ENCODE measurements around the gene MTHFD1L. TPM values are rescaled to one million over a fixed set of nuclear protein-coding genes. Genes with fewer than 3 reads are reported as not detected.

The MTHFD1L gene
- total and polyA plus RNA-seq, 11 donors = 1.1 to 13.2 (median 4.2) TPM

DNA sequence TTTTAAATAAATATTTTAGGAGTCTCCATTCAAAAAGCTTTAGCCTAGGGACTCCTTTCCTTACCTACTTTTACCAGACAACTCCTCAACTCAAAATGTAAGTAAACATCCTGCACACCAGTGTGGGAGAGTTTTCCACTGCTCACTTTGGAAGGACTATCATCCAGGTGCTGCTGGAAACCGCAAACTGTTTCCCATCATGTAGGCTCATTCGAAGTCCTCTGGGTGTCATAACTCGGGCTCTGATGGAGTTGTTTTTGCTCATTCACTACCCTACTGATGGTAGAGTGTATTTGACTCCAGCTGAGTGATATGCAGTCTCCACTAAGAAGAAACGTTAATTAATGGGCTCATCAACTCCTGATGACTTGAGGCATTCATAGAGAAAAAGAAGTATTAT is 237.8 kb downstream of the MTHFD1L start:
- no peaks in the 10 kb centered on the region for H3K36me3 ChIP-seq
- intact Hi-C loops (cut with DNase I) = no loop called here
- H3K27me3 ChIP-seq = no peaks in the 10 kb centered on the region
- DNase-seq (no peak), ATAC-seq (no peak)
- no peak overlapping the region for H3K4me3 ChIP-seq
- 84 to 90% (median 88%) methylated on average over 4 of the region's 4 CpGs for WGBS, 4 donors
- no peak overlapping the region for H3K27ac ChIP-seq
- TF ChIP-seq, protein P1, sequence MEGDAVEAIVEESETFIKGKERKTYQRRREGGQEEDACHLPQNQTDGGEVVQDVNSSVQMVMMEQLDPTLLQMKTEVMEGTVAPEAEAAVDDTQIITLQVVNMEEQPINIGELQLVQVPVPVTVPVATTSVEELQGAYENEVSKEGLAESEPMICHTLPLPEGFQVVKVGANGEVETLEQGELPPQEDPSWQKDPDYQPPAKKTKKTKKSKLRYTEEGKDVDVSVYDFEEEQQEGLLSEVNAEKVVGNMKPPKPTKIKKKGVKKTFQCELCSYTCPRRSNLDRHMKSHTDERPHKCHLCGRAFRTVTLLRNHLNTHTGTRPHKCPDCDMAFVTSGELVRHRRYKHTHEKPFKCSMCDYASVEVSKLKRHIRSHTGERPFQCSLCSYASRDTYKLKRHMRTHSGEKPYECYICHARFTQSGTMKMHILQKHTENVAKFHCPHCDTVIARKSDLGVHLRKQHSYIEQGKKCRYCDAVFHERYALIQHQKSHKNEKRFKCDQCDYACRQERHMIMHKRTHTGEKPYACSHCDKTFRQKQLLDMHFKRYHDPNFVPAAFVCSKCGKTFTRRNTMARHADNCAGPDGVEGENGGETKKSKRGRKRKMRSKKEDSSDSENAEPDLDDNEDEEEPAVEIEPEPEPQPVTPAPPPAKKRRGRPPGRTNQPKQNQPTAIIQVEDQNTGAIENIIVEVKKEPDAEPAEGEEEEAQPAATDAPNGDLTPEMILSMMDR (IDR thresholded peaks at IDR 0.05) = no peak
- no peak for TF ChIP-seq POLR2A (IDR thresholded peaks at IDR 0.05)
- peaks cover 0 to 17% (median 0%) of the 10 kb centered on the region in 12 donors for H3K4me1 ChIP-seq
- no peaks in the 10 kb centered on the region for H3K9me3 ChIP-seq

DNA sequence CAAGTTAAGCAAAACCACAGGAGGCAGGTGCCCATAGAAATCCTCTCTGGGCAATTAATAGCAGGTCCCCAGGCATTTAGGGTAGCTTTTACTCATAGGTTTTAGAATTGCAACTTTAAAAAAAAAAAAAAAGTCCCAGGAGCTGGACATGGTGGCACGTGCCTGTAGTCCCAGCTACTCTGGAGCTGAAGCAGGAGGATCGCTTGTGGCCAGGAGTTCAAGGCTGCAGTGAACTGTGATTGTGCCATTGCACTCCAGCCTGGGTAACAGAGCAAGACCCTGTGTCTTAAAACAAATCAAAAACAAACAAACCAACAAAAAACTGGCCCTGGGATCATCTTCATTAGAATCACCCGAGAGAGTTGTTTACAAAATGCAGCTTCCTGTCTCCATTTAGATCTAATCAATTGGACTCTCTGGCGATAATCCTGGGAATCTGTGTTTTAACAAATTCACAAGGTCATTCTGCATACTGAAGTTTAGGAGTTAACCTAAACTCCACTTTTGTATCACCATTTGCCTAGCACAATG is 242.5 kb downstream of the MTHFD1L start:
- Histone ChIP-seq H3K9me3 (no peaks in the 10 kb centered on the region), H3K4me1 (no peaks in the 10 kb centered on the region), H3K4me3 (no peak overlapping the region), H3K36me3 (no peaks in the 10 kb centered on the region), H3K27ac (no peak overlapping the region), H3K27me3 (no peaks in the 10 kb centered on the region)
- 75 to 82% (median 78%) methylated on average over 4 of the region's 4 CpGs for WGBS, 4 donors
- TF ChIP-seq POLR2A (IDR thresholded peaks at IDR 0.05) = no peak
- TF ChIP-seq, protein P1 (IDR thresholded peaks at IDR 0.05) = no peak
- no peak for ATAC-seq
- intact Hi-C loops (cut with DNase I) = no loop called here
- no peak for DNase-seq

DNA sequence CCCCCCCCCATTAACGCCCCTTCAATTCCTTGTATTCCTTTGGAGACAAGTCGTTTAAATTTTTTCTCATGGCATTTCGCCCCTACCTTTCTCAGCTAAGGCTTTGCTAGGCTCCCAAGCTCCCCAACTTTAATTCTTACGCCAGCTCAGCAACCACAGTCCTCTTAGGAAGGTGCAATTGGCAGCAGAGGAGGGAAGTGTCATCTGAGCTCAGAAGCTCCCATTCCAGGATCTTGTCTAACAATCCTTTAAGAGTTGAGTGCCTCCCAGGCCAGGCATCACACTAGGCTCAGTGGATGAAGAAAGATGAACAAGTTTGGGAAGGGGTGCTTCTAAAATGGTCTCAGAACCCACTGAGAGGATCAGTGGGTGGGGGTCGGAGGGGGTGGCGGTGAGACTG is 243.0 kb downstream of the MTHFD1L start:
- H3K4me1 ChIP-seq = no peaks in the 10 kb centered on the region
- ATAC-seq = no peak
- no peaks in the 10 kb centered on the region for H3K36me3 ChIP-seq
- H3K9me3 ChIP-seq = no peaks in the 10 kb centered on the region
- H3K27me3 ChIP-seq = no peaks in the 10 kb centered on the region
- H3K4me3 ChIP-seq = no peak overlapping the region
- 81 to 84% (median 84%) methylated on average over 6 of the region's 6 CpGs for WGBS, 4 donors
- H3K27ac ChIP-seq = no peak overlapping the region
- DNase-seq = no peak
- intact Hi-C loops (cut with DNase I) = no loop called here
- TF ChIP-seq, protein P1 (IDR thresholded peaks at IDR 0.05) = no peak
- no peak for TF ChIP-seq POLR2A (IDR thresholded peaks at IDR 0.05)

DNA sequence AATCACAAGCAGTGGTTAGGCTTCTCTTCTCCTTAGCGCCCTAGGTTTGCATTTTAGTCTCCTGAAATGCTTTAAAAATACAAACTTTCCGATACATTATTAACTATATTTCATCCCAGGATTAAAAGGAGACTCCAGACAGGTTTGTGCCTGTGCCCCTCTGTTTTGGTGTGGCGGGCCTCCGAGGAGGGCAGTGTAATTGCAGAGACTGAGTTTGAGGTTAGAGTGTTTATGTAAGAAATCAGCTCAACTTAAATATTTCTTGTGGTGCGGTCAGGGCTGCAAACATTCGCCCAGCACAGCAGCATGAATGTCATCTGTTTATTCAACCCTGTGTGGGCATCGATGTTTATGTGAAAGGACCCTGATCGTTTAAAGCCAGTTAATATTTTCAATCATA is 243.9 kb downstream of the MTHFD1L start:
- DNase-seq (no peak), ATAC-seq (no peak)
- no peaks in the 10 kb centered on the region for H3K9me3 ChIP-seq
- H3K4me1 ChIP-seq = no peaks in the 10 kb centered on the region
- WGBS, 4 donors = 91 to 93% (median 92%) methylated on average over 8 of the region's 8 CpGs
- no peak overlapping the region for H3K4me3 ChIP-seq
- H3K27ac ChIP-seq = no peak overlapping the region
- H3K27me3 ChIP-seq = no peaks in the 10 kb centered on the region
- intact Hi-C loops (cut with DNase I) = no loop called here
- TF ChIP-seq, protein P1 (IDR thresholded peaks at IDR 0.05) = no peak
- no peak for TF ChIP-seq POLR2A (IDR thresholded peaks at IDR 0.05)
- no peaks in the 10 kb centered on the region for H3K36me3 ChIP-seq
